Osteocyte (in vitro differentiated cells): ENCODE measurements around the gene ADAMTS18. TPM values are rescaled to one million over a fixed set of nuclear protein-coding genes. Genes with fewer than 3 reads are reported as not detected.

ENCODE experiments used
- DNase-seq: peaks from one replicate; pipeline ENCODE4 v3.0.0; 2021; ENCODE audit warnings: mixed read lengths; ENCODE audit not compliant: unreplicated experiment; ENCODE audit errors: extremely low spot score
- H3K27ac Mint-ChIP-seq: one replicate; pipeline ENCODE4 v1.8.0; 2021; ENCODE audit warnings: mild to moderate bottlenecking, mixed read lengths; ENCODE audit not compliant: unreplicated experiment
- H3K27me3 Mint-ChIP-seq: one replicate; pipeline ENCODE4 v1.8.0; 2021; ENCODE audit warnings: mixed read lengths; ENCODE audit not compliant: unreplicated experiment
- H3K36me3 Mint-ChIP-seq: one replicate; pipeline ENCODE4 v1.8.0; 2021; ENCODE audit warnings: mixed read lengths; ENCODE audit not compliant: unreplicated experiment
- H3K4me1 Mint-ChIP-seq: one replicate; pipeline ENCODE4 v1.8.0; 2021; ENCODE audit warnings: mixed read lengths; ENCODE audit not compliant: unreplicated experiment
- H3K4me3 Mint-ChIP-seq: one replicate; pipeline ENCODE4 v1.8.0; 2021; ENCODE audit warnings: mild to moderate bottlenecking, moderate library complexity, mixed read lengths; ENCODE audit not compliant: unreplicated experiment
- H3K9me3 Mint-ChIP-seq: one replicate; pipeline ENCODE4 v1.8.0; 2021; ENCODE audit warnings: mixed read lengths; ENCODE audit not compliant: unreplicated experiment
- CTCF ChIP-seq: fragments of 200-600 bp; sonication (generic); IDR thresholded peaks from 2 replicates; pipeline ENCODE4 v1.5.0; 2021; ENCODE audit warnings: antibody characterized with exemption, mild to moderate bottlenecking, moderate library complexity
- total RNA-seq: library from RNA; stranded (reverse); gene quantifications from 2 replicates; pipeline ENCODE4 v1.2.1, GENCODE V29; 2021

Gene ADAMTS18
- total RNA-seq, 1 donor from 2014 or later, result not detected

GRCh38 chr16:77416939-77417480 lies 17.8 kb downstream of the ADAMTS18 start:
- H3K27ac Mint-ChIP-seq, result no peak overlapping the region
- no peaks in the 10 kb centered on the region for H3K4me1 Mint-ChIP-seq
- H3K36me3 Mint-ChIP-seq, result no peaks in the 10 kb centered on the region
- no peak for TF ChIP-seq CTCF
- no peaks in the 10 kb centered on the region for H3K9me3 Mint-ChIP-seq
- no peaks in the 10 kb centered on the region for H3K27me3 Mint-ChIP-seq
- no peak for DNase-seq
- no peak overlapping the region for H3K4me3 Mint-ChIP-seq

GRCh38 chr16:77414752-77415231 lies 20.0 kb downstream of the ADAMTS18 start:
- Mint-ChIP-seq H3K27ac (no peak overlapping the region), H3K36me3 (no peaks in the 10 kb centered on the region), H3K27me3 (no peaks in the 10 kb centered on the region), H3K4me3 (no peak overlapping the region), H3K9me3 (peaks cover 4% of the 10 kb centered on the region), H3K4me1 (no peaks in the 10 kb centered on the region)
- DNase-seq, result no peak
- TF ChIP-seq CTCF, result no peak

GRCh38 chr16:77410449-77410848 lies 24.4 kb downstream of the ADAMTS18 start:
- TF ChIP-seq CTCF, result no peak
- Mint-ChIP-seq H3K9me3 (peaks cover 23% of the 10 kb centered on the region), H3K4me3 (no peak overlapping the region), H3K36me3 (no peaks in the 10 kb centered on the region), H3K4me1 (no peaks in the 10 kb centered on the region), H3K27me3 (no peaks in the 10 kb centered on the region), H3K27ac (no peak overlapping the region)
- no peak for DNase-seq

- Mint-ChIP-seq H3K27ac (no peak overlapping the region), H3K4me3 (no peak overlapping the region), H3K4me1 (no peaks in the 10 kb centered on the region), H3K9me3 (peaks cover 23% of the 10 kb centered on the region), H3K36me3 (no peaks in the 10 kb centered on the region), H3K27me3 (no peaks in the 10 kb centered on the region)
- no peak for TF ChIP-seq CTCF
- no peak for DNase-seq
Measured at GRCh38 chr16:77409311-77409710, 25.5 kb downstream of the ADAMTS18 start.

- Mint-ChIP-seq H3K4me1 (no peaks in the 10 kb centered on the region), H3K27me3 (no peaks in the 10 kb centered on the region), H3K4me3 (no peak overlapping the region), H3K36me3 (no peaks in the 10 kb centered on the region), H3K27ac (no peak overlapping the region), H3K9me3 (peaks cover 23% of the 10 kb centered on the region)
- no peak for DNase-seq
- no peak for TF ChIP-seq CTCF
Measured at GRCh38 chr16:77408607-77409006, 26.2 kb downstream of the ADAMTS18 start.
